DMS114 treated with DMSO at 0.1 percent for 48 hours (cell line): ENCODE measurements around the gene THOC6.

Experiments used
- DNase-seq: peaks from one replicate; lab custom pipeline; 2025; ENCODE audit not compliant: unreplicated experiment; lab: John Stamatoyannopoulos, UW

The THOC6 gene

DNA sequence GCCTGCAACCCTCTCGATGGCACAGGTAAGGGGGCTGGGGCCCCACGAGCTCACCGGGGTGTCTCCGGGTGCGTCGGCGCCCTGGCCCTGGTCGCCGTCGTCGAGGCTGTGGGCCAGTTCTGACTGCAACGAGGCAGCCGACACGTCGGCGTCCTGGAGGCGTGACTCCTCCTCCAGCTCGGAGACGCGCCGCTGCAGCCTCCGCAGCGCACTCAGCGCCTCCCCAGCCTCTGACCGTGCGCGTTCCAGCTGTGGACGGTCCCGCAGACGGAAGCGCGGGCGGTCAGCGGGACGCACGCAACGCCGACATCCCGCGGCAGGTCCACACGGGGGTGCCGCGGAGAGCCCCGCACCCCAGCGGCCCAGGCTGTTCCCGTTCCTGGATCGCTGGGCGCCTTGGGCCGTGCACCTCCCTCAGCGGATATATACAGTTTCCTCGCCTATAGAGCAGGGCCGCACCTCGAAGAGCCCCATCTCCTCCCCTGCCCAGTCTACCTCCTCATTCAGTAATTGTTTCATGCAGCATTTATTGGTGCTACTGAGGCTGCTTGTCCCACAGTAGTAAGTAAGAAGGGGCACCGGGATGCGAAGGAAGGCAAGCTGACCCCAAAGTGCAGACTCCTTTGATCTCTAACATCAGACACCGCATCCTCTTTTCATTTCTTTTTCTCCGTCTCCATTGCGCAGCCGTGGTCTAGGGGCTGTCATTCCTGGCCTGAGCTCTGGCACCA lies 5.8 kb downstream of the THOC6 start:
- no peak for DNase-seq

DNA sequence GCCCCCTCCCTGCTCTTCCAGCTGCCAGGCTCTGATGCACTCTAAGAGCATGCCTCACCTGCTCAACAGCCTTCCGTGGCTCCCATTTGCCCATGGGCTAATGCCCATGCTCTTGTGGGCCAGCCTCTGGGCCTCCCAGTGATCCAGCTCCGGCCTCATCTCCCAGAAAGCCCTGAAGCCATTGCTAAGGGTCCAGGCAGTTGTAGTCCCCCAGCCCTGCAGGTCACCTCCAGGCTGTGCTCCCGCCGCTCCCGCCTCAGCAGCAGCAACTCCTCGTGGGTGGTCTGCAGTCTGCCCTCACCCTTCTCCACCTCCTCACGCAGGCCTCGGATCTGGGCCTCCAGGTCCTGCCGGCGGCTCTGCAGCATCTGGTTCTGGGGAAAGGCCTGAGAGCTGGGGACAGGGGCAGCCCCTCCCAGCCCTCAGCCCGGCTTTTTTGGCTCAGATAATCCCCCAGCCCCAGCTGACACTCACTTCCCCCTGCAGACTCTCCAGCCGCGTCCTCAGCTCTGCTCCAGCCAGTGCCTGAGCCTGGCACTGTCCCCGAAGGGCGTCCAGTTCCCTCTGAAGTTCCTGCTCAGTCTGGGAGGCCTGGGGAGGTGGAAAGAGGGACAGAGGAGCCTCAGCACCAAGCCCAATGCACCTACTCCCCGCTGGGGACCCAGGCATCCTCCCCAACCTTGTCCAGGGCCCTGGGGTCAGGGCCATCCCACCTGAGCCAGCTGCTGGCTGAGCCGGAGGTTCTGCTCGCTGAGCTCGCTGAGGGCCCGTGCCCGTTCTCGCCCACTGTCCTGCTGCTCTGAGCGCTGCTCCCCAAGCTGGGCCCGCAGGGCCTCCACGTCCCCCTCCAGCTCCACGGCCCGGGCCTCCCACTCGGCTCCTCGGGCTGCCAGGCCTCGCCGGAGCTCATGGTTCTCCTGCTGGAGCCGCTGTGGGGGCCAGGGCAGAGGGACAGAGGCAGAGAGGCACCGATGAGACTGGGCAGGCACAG lies 6.7 kb downstream of the THOC6 start:
- no peak for DNase-seq

DNA sequence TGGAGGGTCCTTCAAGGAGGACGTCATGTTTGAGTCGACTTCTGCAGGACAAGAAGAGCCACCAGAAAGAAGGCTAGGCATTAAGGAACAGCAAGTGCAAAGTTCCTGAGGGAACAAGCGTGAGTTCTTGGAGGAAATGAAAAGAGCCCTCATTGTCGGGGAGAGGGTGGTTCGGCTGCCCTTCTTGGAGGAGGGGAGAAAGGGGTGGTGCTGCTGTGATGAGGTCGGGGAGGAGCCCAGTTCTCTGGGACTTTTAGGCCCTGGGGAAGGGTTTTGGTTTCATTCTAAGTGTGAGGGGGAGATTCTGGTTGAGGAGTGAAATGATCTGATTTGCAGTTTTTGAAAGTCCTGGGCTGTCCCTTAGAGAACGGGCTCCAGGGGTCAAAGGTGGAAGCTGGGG lies 8.8 kb downstream of the THOC6 start:
- DNase-seq: no peak

GRCh38 chr16:3035289-3035971 lies 11.6 kb downstream of the THOC6 start:
- no peak for DNase-seq

DNA sequence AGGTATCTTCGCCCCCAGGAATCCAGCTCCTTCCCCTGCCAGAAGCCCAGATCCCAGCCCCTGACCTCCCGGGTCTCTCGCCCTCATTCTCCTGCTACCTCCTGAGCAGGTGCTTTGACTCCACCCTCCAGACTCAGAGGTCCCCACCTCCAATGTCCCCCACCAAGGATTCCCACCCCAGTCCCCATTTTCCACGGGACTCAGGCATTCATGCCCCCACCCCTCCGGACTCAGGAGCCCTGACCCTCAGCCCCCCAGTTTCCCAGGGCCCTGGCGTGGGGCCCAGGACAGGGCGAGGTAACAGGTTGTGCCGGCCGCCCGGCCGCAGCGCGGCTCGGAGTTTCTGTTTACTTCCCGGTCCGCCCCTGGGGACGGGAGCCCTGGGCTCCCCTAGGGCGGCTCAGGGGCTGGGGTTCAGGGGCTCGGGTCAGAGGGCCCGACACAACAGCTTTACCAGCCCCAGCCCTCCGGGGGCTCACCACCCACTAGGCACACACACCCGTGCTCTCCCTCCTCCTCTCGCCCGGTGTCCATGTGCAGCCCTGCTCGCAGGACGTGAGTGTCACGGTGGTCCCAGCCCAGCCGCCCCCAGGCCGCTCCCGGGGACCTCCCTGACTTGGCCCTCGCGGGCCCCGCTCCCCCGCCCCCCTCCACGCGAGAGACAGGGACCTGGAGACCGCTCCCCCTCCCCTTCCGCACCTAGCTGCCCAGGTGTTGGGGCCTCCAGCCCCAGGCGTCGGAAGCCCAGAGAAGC lies 12.3 kb downstream of the THOC6 start:
- no peak for DNase-seq

DNA sequence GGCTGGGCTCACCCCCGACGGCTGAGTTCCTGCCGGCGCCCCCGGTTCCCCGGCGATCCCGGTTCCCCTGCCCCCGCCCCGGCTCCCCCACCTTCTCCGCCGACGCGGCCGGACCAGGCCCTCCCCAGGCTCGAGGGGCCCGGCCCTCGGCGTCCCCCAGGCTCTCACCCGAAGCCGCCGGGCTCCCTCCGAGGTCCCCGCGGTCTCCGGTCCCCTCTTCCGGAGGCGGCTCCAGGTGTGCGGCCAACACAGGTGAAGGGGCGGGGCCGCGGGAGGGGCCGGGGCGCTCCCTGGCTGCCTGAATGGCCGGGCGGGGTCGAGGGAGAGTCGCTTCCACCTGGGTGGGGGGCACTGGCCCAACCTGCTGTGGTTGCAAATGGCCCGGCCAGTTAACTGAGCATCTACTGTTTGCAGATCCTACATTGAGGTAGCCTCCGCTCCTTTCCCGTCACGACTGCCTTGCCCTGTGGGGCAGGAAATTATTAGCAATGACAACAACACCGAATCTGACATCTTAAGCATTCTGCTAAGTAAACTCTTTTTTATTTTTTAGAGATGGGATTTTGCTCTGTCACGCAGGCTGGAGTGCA lies 13.0 kb downstream of the THOC6 start, which contains the start of gene BICDL2:
Gene BICDL2 (minus strand): TSS at position 219 of the 590 bp plus-strand sequence. CDS start 1,448 bp downstream, outside the sequence.
- DNase-seq: no peak

GRCh38 chr16:3038256-3038655 lies 14.4 kb downstream of the THOC6 start:
- no peak for DNase-seq

DNA sequence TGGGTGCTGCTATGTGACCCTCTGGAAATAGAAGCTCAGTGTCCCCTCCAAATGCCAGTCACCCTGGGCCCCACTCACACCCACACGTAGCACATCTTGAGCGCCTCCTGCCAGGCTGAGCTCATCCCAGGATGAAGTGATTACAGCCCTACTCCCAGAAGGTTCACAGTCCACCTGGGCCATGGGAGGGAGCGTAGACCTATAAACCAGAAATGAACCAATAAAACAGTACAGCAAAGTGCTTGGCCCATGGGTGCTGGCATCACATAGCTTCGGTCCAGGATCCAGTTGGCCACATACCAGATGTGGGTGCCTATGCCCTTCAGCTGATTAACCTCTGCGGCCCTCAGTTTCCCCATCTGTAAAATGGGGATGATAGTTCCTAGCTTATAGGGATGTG lies 15.1 kb downstream of the THOC6 start:
- no peak for DNase-seq

GRCh38 chr16:3042376-3042775 lies 18.5 kb downstream of the THOC6 start:
- no peak for DNase-seq

DNA sequence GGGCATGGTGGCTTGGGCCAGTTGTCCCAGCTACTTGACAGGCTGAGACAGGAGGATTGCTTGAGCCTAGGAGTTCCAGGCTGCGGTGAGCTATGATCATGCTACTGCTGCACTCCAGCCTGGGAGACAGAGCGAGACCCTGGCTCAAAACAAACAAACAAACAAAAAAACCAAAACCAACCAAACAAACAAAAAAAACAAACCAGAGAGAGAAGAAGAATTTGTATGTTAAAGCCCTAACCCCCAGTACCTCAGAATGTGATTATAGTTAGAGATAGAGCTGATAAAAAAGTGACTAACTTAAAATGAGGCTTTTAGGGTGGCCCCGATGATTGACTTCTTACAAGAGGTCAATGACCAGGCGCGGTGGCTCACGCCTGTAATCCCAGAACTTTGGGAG lies 20.9 kb downstream of the THOC6 start:
- no peak for DNase-seq

DNA sequence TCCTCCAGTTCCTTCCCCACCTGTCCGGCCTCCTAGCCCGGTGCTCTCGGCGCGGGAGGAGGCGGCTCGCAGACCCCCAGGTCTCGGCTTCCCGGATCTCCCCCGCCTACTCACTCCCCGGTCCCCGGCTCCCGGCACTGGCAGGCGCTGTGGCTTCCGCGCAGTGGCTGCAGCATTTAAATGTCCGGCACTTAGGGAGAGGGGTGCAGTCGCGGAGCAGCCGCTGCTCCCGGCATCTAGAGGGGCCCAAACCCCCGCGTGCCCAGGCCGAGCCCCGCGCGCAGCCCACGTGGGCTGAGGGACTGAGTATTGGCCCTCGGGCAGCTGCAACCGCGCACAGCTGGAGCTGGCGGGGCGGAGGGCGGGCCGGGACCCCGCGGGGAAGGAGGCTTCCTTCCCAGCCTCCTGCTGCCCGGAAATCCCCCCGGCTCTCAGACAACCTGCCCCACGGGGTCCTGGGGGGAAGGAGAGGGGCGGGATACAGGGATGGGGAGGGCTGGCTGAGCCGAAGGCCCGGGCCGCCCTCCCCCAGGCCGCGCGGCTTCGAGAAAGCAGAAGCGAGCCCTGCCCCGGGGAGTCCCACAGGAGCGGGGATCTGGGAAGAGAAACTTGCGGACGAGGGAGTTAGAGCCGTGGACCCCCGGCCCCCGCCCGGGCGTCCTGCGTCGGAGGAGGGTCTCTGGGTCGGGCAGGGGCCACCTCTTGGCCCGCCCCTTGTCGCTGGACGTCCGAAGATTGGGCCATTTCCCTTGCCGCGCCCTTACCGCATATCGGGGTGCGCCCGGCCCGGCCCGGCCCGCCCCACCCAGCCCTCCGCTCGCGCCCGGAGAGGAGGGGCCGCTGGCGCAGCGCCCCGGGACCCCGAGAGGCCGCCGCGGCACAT lies 22.2 kb downstream of the THOC6 start, which contains the start of gene MMP25:
Gene MMP25 (plus strand): TSS at position 804 of the 883 bp plus-strand sequence. CDS start 357 bp downstream, outside the sequence.
- DNase-seq: no peak

DNA sequence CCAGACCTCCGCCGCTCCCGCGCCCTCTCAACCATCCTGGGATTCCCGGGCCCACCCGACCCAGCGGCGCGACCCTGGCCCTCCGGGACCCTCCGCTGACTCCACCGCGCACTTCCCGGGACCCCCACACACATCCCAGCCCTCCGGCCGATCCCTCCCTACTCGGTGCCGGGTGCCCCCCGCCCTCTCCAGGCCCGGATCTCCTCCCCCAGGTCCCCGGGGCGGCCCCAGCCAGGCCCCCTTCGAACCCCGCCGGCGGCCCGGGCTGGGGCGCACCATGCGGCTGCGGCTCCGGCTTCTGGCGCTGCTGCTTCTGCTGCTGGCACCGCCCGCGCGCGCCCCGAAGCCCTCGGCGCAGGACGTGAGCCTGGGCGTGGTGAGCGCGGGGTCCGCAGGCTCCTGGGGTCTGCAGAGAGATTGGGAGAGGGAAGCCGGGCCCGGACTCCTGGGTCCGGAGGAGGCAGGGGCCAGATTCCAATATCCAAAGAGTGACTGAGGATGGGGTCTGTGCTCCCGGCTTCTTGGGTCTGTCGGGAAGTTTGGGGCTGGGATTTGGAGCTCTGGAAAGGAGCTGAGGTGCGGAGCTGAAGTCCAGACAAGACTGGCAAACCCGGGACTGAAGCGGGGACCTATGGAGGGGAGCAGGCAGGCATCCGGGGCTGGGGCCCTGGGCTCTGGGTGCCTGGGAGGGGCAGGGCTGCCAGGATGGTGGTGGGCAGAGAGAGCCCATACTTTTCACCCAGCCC lies 23.0 kb downstream of the THOC6 start:
- DNase-seq: no peak

- DNase-seq: no peak
Observed at GRCh38 chr16:3047387-3047720, 23.5 kb downstream of the THOC6 start.

DNA sequence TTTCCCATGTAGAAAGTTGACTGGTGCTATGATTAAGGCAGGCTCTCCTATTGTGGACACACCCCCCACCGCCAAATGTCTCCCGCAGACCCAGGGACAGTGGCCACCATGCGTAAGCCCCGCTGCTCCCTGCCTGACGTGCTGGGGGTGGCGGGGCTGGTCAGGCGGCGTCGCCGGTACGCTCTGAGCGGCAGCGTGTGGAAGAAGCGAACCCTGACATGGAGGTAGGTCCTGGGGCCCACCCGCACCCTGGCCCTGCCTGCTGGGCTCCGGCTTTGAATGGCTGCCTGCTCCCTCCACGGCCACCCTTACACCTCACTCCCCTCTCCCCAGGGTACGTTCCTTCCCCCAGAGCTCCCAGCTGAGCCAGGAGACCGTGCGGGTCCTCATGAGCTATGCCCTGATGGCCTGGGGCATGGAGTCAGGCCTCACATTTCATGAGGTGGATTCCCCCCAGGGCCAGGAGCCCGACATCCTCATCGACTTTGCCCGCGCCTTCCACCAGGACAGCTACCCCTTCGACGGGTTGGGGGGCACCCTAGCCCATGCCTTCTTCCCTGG lies 26.2 kb downstream of the THOC6 start:
- no peak for DNase-seq

- no peak for DNase-seq
Observed at GRCh38 chr16:3050487-3050886, 26.7 kb downstream of the THOC6 start.

- no peak for DNase-seq
Observed at GRCh38 chr16:3051009-3051408, 27.2 kb downstream of the THOC6 start.

DNA sequence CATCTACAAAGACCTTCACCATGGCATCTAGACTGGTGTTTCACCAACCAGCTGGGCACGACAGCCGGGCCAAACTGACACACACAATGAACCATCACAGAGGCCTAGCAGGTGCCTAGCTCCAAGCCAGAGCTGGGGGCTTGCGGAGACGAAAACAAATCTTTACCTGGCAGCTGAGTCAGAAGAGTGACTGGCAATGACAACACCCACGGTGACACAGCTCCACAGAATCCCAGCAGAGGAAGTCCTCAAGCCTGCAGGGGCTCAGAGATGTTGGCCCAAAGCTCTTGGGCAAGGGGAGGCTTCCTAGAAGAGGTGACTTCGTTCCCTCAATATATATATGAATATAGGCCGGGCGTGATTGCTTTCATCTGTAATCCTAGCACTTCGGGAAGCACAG lies 27.7 kb downstream of the THOC6 start:
- no peak for DNase-seq
